NT2/D1 (cell line): ENCODE data around the gene GABRR2.

Experiments used
- SUZ12 ChIP-seq: IDR thresholded peaks from 2 replicates; pipeline ENCODE4 v1.6.1; 2011; ENCODE audit not compliant: insufficient read length, insufficient read depth; ENCODE audit errors: extremely low read depth
- YY1 ChIP-seq: IDR thresholded peaks from 2 replicates; pipeline ENCODE4 v1.6.1; 2011; ENCODE audit not compliant: insufficient read length, insufficient read depth

- TF ChIP-seq SUZ12 (no peak), YY1 (no peak)
Measured at GRCh38 chr6:89350281-89350966, 35.3 kb upstream of the GABRR2 start.
